SKM-1 treated with dmso at 0.1 percent for 144 hours (cell line): ENCODE results near the gene PBX2.
"Not testable (repeated sequence)": the region's sequence is repeated elsewhere in the genome, so short reads cannot be mapped to it uniquely, and the experiment has no call there.

Experiments
- DNase-seq: peaks from one replicate; lab custom pipeline; 2025; ENCODE audit not compliant: unreplicated experiment; lab: John Stamatoyannopoulos, UW

The PBX2 gene

DNA sequence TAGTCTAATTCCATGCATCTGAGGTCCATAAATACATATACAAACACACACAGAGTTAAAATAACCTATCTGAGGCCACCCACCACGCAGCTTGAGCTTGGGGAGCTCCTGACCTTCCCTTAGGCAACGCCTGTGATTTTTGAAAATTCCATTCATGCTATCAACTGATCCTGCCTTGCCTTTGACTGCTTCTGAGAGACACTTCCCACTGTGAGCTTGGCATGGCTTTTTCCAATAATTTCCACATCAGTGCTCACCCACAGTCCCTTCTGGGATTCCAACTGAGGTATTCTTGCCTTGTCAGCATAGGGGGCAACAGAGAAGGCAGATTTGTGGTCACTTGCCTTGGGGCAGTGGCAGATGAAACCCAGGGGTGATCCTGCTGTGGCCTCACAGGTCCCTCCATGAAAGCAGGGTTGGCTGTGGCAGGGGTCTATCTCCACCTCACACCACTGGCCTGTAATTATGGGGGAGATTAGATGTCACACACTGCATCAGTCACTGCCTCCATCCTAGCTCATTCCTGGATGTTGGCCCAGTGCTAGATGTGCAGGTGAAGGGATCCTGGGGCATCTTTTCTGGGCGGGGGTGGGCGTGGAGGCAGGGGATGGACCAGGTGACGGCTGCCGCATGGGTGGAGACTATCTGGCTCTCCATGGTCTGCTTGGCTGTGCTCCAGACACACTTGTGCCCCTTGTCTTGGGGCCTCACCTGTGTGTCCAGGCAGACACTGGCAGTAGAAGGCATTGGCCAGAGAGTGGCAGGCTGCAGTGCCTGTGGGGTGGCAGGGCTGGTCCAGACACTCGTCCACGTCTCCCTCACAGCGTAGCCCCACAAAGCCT, 13.6 kb upstream of the PBX2 start:
- no peak for DNase-seq

DNA sequence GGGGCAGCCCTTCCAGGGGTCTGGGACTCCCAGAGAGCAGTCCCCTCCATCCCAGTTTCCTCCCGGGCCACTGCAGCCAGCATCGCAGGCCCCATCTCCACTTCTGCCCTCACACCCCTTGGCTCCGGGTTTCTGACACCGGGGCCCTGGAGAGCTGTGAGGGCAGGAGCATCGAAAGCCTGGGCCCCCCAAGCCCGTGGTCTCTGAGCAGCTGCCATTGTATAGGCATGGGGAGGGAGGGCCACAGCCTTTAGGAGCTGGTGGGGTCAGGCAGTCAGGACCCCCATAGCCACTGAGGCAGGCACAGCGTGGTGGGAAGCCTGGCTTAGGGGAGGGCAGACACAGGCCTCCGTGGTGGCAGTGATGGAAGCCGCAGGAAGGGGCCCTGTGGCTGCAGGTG, 12.2 kb upstream of the PBX2 start:
- no peak for DNase-seq

DNA sequence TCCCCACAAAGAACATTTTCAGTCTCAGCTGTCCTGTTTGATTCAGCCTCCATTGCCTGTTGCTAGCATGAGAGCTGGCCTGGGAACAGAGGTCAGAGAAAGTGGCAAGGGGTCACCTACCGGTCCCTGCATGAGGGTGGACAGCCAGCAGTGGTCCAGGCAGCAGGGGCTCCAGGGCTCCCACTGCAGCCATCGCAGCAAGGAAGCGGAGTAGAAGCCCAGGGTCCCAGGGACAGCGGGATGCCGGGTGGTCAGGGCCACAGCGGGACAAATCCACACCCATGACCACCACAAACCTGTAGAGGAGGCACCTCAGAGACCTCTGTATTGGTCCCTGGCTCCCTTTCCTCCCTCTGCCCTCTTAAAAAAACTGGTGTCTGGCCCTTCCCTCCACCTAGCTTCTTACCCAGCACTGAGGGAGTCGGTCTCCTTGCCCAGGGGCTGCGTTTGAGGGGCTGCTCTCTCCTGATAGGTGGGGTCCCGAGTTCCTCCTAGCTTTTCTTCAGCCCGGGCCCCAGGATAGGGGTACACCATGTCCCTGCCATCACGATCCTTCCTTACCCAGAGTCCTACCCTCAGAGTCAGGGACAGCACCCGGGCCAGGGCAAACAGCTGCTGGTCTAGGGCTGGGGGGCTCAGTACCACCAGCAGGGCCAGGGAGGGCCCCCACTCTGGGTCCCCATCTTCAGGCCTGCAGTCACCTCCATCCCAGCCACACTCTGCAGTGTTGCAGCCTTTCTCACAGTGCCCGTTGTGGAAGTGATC, 10.9 kb upstream of the PBX2 start:
- DNase-seq: no peak

DNA sequence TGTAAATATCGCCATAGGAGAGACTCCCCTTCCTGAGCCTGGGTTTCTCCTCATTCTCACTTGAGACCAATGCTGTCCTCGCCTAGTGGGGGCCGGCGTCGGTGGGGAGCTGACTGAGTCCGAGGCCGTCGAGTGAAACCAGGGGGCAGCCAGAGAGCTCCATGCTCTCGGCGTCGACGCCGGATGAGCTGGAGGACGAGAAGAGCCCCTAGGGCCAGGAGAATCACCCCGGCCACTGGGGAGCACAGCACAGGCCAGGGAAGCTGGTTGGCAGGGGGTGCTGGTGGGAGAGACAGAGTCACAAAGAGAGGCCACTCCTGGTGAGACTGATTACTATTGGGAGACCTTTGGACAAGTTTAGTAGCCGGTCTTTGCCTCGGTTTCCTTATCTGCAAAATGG, 8.9 kb upstream of the PBX2 start:
- DNase-seq: no peak

DNA sequence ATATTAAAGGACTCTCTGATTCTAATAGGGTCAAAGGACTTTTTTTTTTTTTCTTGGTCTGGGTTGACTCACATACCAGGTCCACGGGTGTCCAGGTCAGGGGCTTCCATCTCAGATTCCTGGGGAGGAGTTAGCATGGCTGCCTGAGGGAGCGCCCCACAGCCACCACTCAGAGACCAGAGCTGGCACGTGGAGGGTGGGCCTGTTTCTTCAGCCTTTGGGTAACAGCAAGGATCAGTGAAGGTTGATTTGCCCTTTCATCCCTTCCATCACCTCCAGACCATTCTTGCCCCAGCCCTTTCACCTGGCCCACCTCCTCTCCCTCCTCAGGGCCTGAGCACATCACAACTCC, 8.3 kb upstream of the PBX2 start:
- DNase-seq: no peak

DNA sequence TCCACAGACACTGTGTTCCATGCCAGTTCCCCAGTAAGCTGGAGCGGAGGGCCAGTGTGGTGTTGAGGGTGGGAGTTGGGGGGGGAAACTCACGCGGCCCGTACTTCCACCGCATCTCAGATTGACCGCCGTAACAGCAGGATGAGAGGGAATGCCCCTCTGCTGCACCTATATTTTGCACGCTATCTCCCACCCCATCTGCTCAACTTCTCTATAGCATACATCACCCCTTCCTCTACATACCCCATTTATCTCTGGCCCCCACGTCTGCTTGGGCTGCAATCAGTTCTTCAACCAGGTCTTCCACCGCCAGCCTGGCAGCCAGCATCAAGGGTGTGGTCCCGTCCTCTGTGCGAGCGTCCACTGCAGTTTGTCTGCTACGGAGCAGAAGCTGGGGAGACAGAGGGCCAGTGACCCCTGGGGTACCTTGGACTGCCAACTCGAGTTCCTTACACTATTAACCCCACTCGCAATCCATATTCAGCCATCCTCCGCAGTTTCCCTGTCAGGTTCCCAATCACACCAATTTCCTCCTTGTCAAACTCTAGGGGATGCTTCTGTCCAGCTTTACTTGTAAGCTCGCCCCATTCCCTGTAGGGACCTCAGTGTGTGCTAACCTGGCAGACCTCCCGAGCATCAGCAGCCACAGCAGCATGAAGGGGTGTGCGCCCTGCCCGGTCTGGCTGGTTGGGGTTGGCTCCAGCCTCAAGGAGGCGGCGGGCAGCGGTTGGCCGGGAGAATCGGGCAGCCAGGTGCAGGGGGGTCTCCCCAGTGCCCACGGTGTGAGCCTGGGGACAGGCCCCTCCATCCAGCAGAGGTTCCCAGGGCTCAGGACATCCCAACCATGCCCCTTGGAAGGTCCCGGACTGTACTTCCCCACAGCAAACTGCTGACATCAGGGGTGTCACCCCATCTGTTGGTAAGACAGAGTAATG, 6.9 kb upstream of the PBX2 start:
- no peak for DNase-seq

DNA sequence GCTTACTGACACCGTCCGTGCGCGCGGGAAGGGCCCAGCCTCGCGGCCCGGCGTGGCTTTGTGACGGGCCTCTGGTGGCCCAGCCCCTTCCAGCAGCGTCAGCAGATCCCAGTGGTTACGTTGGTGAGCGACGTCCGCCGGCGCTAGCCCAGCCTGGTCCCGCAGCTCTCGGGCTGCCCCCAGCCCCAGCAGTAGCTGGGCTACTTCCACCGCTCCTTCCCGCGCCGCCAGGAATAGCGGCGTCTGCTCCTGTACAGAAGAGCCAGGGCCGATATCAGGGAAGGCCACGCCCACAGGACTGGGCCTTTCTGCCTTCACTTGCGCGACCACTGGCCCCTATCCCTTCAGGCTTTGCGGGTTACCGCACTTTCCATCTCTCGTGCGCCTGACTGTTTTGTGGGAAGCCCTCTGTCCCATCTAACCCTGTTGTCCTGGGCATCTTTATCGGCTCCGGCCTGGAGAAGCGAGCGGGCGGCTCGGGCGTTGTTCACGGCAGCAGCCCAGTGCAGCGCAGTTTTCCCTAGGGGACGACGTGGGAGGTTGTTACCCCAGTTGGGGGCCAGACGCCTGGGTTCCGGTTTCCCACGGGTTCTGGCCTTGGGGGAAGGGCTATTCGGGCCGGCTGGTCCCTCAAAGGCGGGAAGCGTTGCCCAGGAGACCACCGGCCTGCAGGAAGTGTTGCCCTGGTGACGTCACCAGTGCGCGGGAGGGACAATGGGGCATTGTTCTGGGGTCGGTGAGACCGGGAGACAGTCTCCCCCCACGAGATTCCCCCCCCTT, 6.1 kb upstream of the PBX2 start:
- no peak for DNase-seq

DNA sequence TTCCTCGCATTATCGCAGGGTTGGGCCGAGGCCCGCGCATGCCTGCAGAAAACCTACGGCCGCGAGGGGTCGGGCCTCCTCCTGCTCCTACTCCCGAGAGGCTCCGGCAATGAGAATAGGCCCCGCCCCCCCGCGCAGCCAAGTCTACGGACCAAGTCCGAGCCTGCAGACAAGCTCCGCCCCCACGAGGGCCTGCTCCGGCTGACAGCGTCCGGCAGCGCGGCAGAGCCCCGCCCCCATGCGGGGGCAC, 5.6 kb upstream of the PBX2 start:
- DNase-seq: peak; percentile 98

DNA sequence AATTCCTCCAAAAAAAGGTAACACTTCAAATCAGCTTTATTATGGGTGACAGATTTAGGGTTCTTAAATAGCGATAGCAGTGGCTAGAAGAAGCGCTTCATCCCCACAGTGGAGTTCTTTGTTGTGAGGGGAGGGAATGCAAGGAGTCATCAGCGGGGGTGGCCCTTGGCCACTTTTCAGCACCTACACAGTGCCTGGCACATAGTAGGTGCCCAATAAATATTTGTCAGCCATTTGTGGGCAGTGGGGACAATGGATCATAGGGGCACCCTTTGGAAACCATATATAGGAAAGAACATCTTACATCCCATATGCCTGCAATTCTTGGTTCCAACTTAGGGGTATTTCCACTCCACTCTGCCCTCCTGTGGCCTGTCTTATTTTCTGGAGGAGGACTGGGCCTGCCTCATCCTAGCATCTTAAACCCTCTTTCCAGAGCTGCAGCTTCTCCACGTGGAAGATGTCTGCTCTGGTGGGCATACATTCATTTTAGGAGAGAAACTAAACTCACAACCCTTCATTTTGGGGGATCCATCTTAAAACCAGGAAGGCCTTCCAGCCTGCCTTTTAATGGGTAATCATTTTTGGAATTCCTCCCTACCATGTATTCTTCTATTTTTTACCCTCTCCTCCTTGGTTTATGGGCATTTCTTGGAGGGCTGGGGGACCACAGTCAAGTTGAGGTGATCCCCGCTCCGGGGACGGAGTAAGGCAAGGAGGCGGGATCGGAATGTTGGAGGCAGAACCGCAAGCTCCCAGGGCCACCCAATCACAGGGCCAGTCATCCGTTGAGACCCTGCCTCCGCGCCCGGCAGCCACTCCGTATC, 5.0 kb upstream of the PBX2 start:
- DNase-seq: peak; percentile 60

DNA sequence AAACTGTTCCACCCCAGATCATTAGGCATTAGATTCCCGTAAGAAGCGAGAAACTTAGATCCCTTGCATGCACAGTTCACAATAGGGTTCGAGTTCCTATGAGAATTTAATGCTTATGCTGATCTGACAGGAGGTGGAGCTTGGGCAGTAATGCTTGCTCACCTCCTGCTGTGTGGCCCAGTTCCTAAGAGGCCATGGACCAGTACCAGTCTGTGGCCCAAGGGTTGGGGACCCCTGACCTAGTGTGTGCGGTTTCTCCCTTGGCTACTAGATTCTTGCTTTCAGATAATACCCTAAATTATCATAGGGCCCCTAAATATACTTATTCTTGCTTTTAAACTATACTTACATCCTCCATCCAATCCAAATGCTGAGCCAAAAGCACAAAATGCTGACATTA, 4.4 kb upstream of the PBX2 start:
- no peak for DNase-seq

DNA sequence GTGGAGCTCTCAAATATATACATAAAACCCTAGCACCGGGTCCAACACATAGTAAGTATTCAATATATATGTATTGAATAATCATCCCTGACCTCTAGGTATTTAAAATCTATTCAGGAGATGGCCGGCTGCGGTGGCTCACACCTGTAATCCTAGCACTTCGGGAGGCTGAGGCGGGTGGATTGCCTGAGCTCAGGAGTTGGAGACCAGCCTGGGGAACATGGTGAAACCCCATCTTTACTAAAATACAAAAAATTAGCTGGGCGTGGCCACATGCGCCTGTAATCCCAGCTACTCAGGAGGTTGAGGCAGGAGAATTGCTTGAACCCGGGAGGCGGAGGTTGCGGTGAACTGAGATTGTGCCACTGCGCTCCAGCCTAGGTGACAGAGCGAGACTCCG, 3.1 kb upstream of the PBX2 start:
- DNase-seq: not testable (repeated sequence)

DNA sequence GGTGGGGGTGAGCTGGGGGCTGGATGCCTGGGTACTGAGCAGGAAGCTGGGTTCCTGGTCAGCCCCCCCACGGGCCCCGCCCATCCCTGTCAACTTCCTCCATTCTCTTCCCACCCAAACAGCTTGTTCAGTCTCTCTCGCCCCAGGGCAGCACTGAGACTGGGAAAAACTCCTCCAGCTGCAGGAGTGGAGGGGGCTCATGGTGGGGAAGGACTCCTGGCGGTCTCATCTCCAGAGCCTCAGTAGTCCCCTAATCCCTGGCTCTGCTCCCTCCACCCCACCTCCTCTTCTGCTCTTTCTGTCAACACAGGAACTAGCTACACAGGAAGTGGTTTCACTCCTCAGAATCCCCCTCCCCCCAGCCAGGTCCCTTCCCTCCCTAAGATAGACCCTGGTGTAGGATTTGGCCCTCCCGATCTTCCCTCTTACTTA, 2.6 kb upstream of the PBX2 start, which contains the start of gene GPSM3:
Gene GPSM3, minus strand, starts transcription at position 36 of the 432 bp plus-strand sequence. CDS start 130 bp downstream, outside the sequence.
- DNase-seq: peak; percentile 72

DNA sequence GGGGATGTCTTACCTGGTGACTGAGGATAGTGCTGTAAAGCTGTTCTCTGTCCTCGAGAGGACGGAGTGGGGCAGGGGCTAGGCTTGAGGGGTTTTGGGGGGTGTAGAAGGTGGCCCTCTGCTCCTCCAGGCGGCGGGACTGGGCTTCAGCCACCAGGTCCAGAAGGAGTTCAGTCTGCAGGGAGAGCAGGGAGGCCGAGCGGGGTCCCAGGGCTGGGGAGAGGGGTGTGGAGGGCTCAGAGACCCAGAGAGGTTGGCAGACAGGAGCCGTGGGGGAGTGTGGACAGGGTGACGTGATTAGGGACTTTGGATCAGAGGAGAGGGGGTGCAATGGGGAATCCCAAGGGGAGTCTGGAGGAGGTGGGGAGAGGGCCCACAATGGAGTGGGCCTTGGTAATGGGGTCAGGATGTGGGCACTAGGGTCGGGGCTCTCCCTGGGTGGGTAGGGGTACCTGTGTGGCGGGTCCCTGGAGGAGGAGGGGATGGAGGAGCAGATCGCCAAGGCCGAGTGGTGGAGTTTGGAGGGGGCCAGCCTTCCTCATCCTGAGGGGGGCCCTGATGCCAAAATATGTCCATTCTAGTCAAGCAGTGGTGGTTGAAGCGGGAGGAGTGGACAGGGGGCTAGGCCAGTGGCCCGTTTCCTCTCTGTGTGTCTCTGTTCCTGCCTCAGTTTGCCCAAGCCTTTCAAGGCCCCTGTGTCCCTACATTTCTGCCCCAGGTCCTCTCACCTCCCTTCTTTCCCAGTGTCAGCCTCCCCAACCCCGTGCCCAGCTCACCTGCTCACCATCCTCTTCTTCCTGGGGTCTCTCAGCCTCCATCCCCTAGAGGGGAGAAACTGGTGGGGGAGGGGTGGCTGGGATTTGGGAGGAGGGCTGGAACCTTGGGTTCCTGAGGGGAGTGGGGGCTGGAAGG, 1.9 kb upstream of the PBX2 start:
- DNase-seq: no peak

DNA sequence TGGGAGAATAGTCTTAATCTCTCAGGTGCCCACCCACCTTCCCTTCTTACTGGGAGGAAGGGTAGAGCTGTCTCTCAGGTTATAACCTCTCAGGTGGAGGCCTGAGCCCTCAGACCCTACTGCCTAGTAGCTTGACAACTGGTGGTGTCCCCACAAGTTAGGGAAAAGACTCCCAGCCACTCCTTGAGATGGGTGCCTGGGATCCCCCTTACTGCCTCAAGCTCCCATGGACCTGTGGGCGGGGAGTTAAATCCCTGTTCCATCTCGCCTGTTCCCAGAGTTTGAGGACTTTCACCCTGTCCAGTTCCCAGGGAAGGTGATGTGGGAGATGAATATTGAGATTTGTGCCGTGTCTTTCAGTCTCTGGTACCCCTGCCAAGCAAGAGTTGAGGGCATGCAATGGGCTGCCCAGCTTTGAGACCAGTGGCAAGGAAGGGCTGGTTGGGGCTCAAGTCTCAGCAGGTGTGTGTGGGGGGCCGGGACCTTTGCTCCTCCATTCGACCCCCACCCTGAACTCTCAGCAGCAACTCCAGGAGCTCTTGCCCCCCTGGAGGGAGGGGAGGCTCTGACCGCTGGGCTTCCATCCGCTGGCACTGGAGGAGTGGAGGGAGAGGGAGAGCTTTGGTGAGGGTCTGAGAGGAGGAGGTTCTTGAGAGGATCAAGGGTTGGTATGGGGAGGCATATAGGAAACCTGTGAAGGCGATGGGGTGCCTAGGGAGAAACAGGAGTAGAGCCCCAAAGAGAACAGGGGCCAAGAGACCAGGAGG, 1.1 kb upstream of the PBX2 start:
- DNase-seq: no peak

DNA sequence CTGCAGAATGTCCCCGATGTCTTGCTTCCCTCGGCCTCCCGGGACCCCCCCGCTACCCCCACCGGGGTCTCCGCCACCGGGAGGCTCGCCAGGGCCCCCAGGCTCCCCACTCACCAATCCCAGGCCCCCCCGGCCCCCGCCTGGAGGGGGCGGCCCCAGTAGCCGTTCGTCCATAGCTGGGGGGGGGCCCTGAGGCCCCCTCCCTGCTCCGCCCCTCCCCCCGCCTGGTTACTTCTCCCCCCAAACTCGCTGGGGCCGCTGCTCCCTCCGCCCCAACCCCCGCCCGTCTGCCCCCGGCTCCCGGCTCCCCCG, 304 bp downstream of the PBX2 start:
- DNase-seq: no peak

DNA sequence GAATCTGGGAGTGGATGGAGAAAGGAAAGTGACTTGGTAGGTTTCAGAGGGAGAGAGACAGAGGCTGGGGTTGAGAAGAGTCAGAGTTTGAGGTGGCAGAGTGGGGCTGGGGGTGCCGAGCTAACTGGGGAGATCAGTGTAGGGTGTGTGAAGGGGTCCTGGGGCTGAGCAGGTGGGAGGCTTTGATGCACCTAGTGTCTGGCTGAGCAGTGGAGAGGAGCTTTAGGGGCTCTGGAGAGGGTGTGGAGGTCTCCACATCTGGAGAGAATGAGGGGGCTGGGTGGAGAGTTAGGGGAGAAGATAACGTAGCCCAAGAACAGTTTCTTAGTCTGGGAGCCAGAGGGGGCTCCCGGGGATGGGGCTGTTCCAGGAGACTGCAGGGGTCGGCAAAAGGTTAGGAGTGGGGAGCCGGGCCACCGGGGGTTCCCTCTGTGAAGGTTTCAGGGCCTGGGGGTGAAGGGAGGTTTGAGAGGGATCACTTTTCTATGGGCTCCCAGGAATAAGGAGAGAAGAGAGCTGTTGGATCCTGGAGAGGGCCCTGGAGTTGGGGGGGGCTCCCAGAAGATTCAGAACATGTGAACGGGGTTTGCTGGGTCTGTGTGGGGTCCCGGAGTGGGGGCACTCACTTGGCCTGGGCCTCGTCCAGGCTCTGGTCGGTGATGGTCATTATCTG, 797 bp downstream of the PBX2 start:
- no peak for DNase-seq

DNA sequence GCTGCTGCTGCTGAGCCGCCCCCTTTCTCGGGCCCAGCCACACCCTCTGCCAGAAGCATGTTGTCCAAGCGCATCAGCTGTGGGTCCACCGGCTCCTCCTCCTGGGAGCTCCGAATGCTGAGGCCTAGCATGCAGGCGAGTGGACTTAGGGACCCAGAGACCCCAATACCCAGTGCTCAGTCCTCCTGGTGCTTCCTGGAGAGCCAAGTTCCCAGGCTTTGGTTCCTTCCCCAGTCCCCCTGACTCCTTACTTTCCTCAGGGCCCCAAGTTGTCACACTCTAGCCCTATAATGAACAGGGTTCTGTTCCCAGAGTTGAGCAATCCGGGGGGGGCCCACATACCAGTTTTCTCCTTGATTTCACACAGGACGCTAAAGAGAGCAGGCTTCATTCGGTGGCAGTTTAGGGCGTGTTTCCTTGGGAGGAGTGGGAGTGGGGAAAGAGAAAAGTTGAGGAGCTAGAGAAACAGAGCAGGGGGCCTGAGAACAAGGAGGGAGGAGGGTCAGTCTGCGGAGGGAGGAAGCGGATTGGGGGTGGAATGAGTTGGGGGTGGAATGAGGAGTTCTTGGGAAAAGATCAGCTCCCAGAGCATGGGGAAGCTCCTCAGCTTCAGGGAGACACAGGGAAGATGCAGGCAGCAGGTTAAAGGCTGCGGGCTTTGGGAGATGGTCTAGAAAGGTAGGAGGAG, 1.5 kb downstream of the PBX2 start:
- DNase-seq: no peak
